GM23338 (cell line): ENCODE measurements around the gene GNAI3.

ENCODE experiments used
- CREB1 ChIP-seq: fragments of 250-450 bp; sonication (Bioruptor Pico); IDR thresholded peaks from 2 replicates; pipeline ENCODE4 v1.5.0; 2020; ENCODE audit warnings: low read depth, mild to moderate bottlenecking, moderate library complexity
- EZH2 ChIP-seq: fragments of 200-600 bp; sonication (generic); IDR thresholded peaks from one replicate; pipeline ENCODE4 v1.8.0; 2017; ENCODE audit warnings: antibody characterized with exemption, mild to moderate bottlenecking, low read depth; ENCODE audit not compliant: unreplicated experiment
- EZH2phosphoT487 ChIP-seq: fragments of 200-600 bp; sonication (generic); IDR thresholded peaks from one replicate; pipeline ENCODE4 v1.8.1; 2018; ENCODE audit warnings: antibody characterized with exemption; ENCODE audit not compliant: unreplicated experiment
- JUNB ChIP-seq: IDR thresholded peaks from one replicate; pipeline ENCODE4 v1.6.1; 2016; ENCODE audit warnings: antibody characterized with exemption; ENCODE audit not compliant: unreplicated experiment
- NANOG ChIP-seq: IDR thresholded peaks from 2 replicates; pipeline ENCODE4 v1.6.1; 2016; ENCODE audit warnings: antibody characterized with exemption, borderline replicate concordance
- POLR2AphosphoS5 ChIP-seq: IDR thresholded peaks from 2 replicates; pipeline ENCODE4 v1.6.1; 2016; ENCODE audit warnings: antibody characterized with exemption, low read depth
- REST ChIP-seq: IDR thresholded peaks from one replicate; pipeline ENCODE4 v1.6.1; 2018; ENCODE audit warnings: antibody characterized with exemption; ENCODE audit not compliant: unreplicated experiment
- STAT1 ChIP-seq: IDR thresholded peaks from one replicate; pipeline ENCODE4 v1.6.1; 2016; ENCODE audit warnings: antibody characterized with exemption; ENCODE audit not compliant: unreplicated experiment
- ZNF114 ChIP-seq: fragments of 250-450 bp; sonication (Bioruptor Pico); IDR thresholded peaks from 2 replicates; pipeline ENCODE4 v1.5.0; 2020; ENCODE audit warnings: mild to moderate bottlenecking, moderate library complexity
- ZNF331 ChIP-seq: fragments of 250-450 bp; sonication (Bioruptor Pico); IDR thresholded peaks from 2 replicates; pipeline ENCODE4 v1.5.0; 2020; ENCODE audit warnings: low read depth, mild to moderate bottlenecking, moderate library complexity
- TF ChIP-seq, protein P1 (sequence below), 2 experiments: fragments of 200-600 bp in 1 of 2; sonication (generic) in 1 of 2; conservative IDR thresholded peaks; 2 replicates each; pipeline versions ENCODE4 v1.5.1 to v1.6.1; 2016 to 2017; ENCODE audit warnings: antibody characterized with exemption in 2 of 2, low read depth in 2 of 2, mild to moderate bottlenecking in 2 of 2, moderate library complexity in 1 of 2
- TF ChIP-seq, protein P2 (sequence below): IDR thresholded peaks from 2 replicates; pipeline ENCODE4 v1.6.1; 2016; ENCODE audit warnings: antibody characterized with exemption

DNA sequence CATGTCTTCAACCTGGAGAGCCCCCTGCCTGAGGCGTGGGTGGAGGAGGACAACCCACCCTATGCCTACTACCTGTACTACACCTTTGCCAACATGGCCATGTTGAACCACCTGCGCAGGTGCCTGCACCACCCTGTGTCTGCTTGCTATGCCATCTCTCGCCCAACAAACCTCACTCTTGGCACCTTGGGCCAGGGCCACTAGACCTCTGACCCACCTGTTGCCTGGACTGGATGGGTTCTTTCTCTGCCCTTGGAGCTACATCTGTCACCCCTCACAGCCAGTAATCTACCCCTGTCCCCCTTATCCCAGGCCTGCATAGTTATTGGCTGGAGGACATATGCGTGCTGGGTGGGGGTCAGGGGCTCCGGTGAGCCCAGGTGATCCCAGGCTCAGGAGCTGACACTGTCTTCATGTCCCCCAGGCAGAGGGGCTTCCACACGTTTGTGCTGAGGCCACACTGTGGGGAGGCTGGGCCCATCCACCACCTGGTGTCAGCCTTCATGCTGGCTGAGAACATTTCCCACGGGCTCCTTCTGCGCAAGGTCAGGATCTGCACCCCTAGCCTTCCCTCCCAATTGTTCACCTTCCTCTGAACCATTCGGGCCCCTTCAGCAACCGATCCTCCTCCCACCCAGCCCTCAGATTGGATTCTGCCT lies 81.1 kb downstream of the GNAI3 start:
- TF ChIP-seq, protein P1, sequence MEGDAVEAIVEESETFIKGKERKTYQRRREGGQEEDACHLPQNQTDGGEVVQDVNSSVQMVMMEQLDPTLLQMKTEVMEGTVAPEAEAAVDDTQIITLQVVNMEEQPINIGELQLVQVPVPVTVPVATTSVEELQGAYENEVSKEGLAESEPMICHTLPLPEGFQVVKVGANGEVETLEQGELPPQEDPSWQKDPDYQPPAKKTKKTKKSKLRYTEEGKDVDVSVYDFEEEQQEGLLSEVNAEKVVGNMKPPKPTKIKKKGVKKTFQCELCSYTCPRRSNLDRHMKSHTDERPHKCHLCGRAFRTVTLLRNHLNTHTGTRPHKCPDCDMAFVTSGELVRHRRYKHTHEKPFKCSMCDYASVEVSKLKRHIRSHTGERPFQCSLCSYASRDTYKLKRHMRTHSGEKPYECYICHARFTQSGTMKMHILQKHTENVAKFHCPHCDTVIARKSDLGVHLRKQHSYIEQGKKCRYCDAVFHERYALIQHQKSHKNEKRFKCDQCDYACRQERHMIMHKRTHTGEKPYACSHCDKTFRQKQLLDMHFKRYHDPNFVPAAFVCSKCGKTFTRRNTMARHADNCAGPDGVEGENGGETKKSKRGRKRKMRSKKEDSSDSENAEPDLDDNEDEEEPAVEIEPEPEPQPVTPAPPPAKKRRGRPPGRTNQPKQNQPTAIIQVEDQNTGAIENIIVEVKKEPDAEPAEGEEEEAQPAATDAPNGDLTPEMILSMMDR (conservative IDR thresholded peaks at IDR 0.05; ENCODE audit: low read depth in 2 of 2) = no peak
- TF ChIP-seq EZH2 (no peak), POLR2AphosphoS5 (no peak), NANOG (no peak), EZH2phosphoT487 (no peak), REST (no peak), JUNB (no peak), CREB1 (CRISPR knock-in tag) (no peak), STAT1 (no peak), ZNF114 (no peak), ZNF331 (CRISPR knock-in tag) (no peak)
- TF ChIP-seq, protein P2, sequence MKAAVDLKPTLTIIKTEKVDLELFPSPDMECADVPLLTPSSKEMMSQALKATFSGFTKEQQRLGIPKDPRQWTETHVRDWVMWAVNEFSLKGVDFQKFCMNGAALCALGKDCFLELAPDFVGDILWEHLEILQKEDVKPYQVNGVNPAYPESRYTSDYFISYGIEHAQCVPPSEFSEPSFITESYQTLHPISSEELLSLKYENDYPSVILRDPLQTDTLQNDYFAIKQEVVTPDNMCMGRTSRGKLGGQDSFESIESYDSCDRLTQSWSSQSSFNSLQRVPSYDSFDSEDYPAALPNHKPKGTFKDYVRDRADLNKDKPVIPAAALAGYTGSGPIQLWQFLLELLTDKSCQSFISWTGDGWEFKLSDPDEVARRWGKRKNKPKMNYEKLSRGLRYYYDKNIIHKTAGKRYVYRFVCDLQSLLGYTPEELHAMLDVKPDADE = no peak
